Mesenchymal stem cell (in vitro differentiated cells and primary cell): ENCODE measurements around the gene ZNF337.
A peak's percentile ranks its signal among the peaks of the same experiment; 100 is the strongest.

Source experiments
- DNase-seq: peaks from one replicate; pipeline ENCODE4 v3.0.0-alpha.2; 2013
- H2AFZ ChIP-seq: one replicate; pipeline ENCODE4 v1.6.1; 2013; ENCODE audit warnings: low read depth, mild to moderate bottlenecking, control low read depth, inconsistent platforms, low read length, moderate library complexity
- H2AK5ac ChIP-seq: 2 replicates; pipeline ENCODE4 v1.6.1; 2013; ENCODE audit warnings: low read length, moderate library complexity, mild to moderate bottlenecking, inconsistent platforms; ENCODE audit not compliant: severe bottlenecking
- H2BK120ac ChIP-seq: one replicate; pipeline ENCODE4 v1.6.1; 2013; ENCODE audit warnings: low read depth, mild to moderate bottlenecking, inconsistent platforms, low read length, moderate library complexity
- H2BK12ac ChIP-seq, 2 experiments: one replicate each; pipeline ENCODE4 v1.6.1; 2013; ENCODE audit warnings: inconsistent platforms in 2 of 2, low read length in 2 of 2, mild to moderate bottlenecking in 2 of 2, moderate library complexity in 2 of 2, control low read depth in 1 of 2
- H2BK15ac ChIP-seq: one replicate; pipeline ENCODE4 v1.6.1; 2013; ENCODE audit warnings: mild to moderate bottlenecking, low read depth, inconsistent platforms; ENCODE audit not compliant: poor library complexity, severe bottlenecking
- H2BK5ac ChIP-seq: 2 replicates; pipeline ENCODE4 v1.6.1; 2013; ENCODE audit warnings: low read depth, mild to moderate bottlenecking, low read length, control low read depth, inconsistent platforms; ENCODE audit not compliant: poor library complexity, severe bottlenecking
- H3K14ac ChIP-seq, 2 experiments: one replicate each; pipeline ENCODE4 v1.6.1; 2013; ENCODE audit warnings: inconsistent platforms in 2 of 2, low read length in 2 of 2, control low read depth in 1 of 2, mild to moderate bottlenecking in 1 of 2, moderate library complexity in 1 of 2
- H3K18ac ChIP-seq, 2 experiments: one replicate each; pipeline ENCODE4 v1.6.1; 2013; ENCODE audit warnings: inconsistent platforms in 2 of 2, low read length in 2 of 2, control low read depth in 1 of 2, low read depth in 1 of 2, mild to moderate bottlenecking in 1 of 2
- H3K23ac ChIP-seq, 2 experiments: one replicate each; pipeline ENCODE4 v1.6.1; 2013; ENCODE audit warnings: inconsistent platforms in 2 of 2, low read length in 2 of 2, mild to moderate bottlenecking in 2 of 2, moderate library complexity in 2 of 2, control low read depth in 1 of 2
- H3K27ac ChIP-seq: 2 replicates; pipeline ENCODE4 v1.5.1; 2013; ENCODE audit warnings: mild to moderate bottlenecking, moderate library complexity, low read length, control low read depth, inconsistent platforms; ENCODE audit not compliant: poor library complexity, severe bottlenecking
- H3K27me3 ChIP-seq, 2 experiments: 2 replicates each; pipeline versions ENCODE4 v1.6.1 to v1.7.0; 2013; ENCODE audit warnings: low read length in 2 of 2, mild to moderate bottlenecking in 2 of 2, moderate library complexity in 2 of 2, control low read depth in 1 of 2, inconsistent platforms in 1 of 2; ENCODE audit not compliant: control insufficient read depth in 1 of 2, insufficient read depth in 1 of 2
- H3K36me3 ChIP-seq, 2 experiments: 2 replicates each; pipeline versions ENCODE4 v1.6.1 to v1.7.0; 2013; ENCODE audit warnings: low read length in 2 of 2, control low read depth in 1 of 2, inconsistent platforms in 1 of 2, low read depth in 1 of 2, mild to moderate bottlenecking in 1 of 2; ENCODE audit not compliant: insufficient read depth in 2 of 2, control insufficient read depth in 1 of 2
- H3K4ac ChIP-seq, 2 experiments: one replicate each; pipeline ENCODE4 v1.6.1; 2013; ENCODE audit warnings: inconsistent platforms in 2 of 2, low read length in 2 of 2, mild to moderate bottlenecking in 2 of 2, moderate library complexity in 2 of 2, control low read depth in 1 of 2, low read depth in 1 of 2
- H3K4me1 ChIP-seq: 2 replicates; pipeline ENCODE4 v1.6.1; 2013; ENCODE audit warnings: low read depth, low read length, control low read depth; ENCODE audit not compliant: control insufficient read depth, insufficient read depth
- H3K4me2 ChIP-seq: 2 replicates; pipeline ENCODE4 v1.6.1; 2013; ENCODE audit warnings: low read length, mild to moderate bottlenecking, inconsistent platforms; ENCODE audit not compliant: poor library complexity, severe bottlenecking
- H3K4me3 ChIP-seq, 2 experiments: 2 replicates each; pipeline versions ENCODE4 v1.5.1 to v1.7.0; 2013; ENCODE audit warnings: low read length in 2 of 2, mild to moderate bottlenecking in 2 of 2, control low read depth in 1 of 2, low read depth in 1 of 2; ENCODE audit not compliant: insufficient read depth in 1 of 2
- H3K79me1 ChIP-seq: replicated peaks from 2 replicates; pipeline ENCODE4 v1.6.1; 2013; ENCODE audit warnings: mild to moderate bottlenecking, control low read depth, low read length, inconsistent platforms; ENCODE audit not compliant: poor library complexity, severe bottlenecking
- H3K9ac ChIP-seq: 2 replicates; pipeline ENCODE4 v1.7.0; 2013; ENCODE audit warnings: mild to moderate bottlenecking, low read length, moderate library complexity
- H3K9me3 ChIP-seq: 2 replicates; pipeline ENCODE4 v1.7.0; 2013; ENCODE audit warnings: mild to moderate bottlenecking, low read length; ENCODE audit not compliant: control insufficient read depth
- H4K8ac ChIP-seq: one replicate; pipeline ENCODE4 v1.6.1; 2013; ENCODE audit warnings: inconsistent platforms, mild to moderate bottlenecking, low read length, moderate library complexity
- H4K91ac ChIP-seq: one replicate; pipeline ENCODE4 v1.6.1; 2013; ENCODE audit warnings: mild to moderate bottlenecking, low read length, inconsistent platforms
- WGBS: methylation state at CpG from one replicate; pipeline ENCODE4 v1.1.7; 2013; ENCODE audit warnings: mixed read lengths; 5-methylcytosine and 5-hydroxymethylcytosine counted together

ZNF337 gene

GRCh38 chr20:25644814-25645213 lies 51.8 kb downstream of the ZNF337 start:
- Histone ChIP-seq H3K9me3 (peaks cover 12% of the 10 kb centered on the region), H2BK120ac (no peak overlapping the region), H3K4me3 (no peak overlapping the region), H3K27ac (no peak overlapping the region), H3K23ac (no peak overlapping the region), H3K14ac (no peak overlapping the region), H3K4me1 (no peaks in the 10 kb centered on the region), H2AK5ac (no peak overlapping the region), H4K91ac (no peak overlapping the region), H2BK15ac (no peak overlapping the region), H4K8ac (no peak overlapping the region), H2BK5ac (no peak overlapping the region), H3K27me3 (no peaks in the 10 kb centered on the region), H3K9ac (no peak overlapping the region), H3K18ac (no peak overlapping the region), H3K4ac (no peak overlapping the region), H2BK12ac (no peak overlapping the region), H3K4me2 (no peak overlapping the region), H3K79me1 (no peaks in the 10 kb centered on the region), H3K36me3 (peaks cover 0 to 64% of the 10 kb centered on the region in 2 experiments), H2AFZ (no peak overlapping the region)
- 72% methylated on average over 2 of the region's 3 CpGs for WGBS
- DNase-seq: no peak

- peaks cover 12% of the 10 kb centered on the region for H3K9me3 ChIP-seq
- H3K27me3 ChIP-seq: no peaks in the 10 kb centered on the region
- no peak overlapping the region for H2BK5ac ChIP-seq
- H2AFZ ChIP-seq: no peak overlapping the region
- no peak overlapping the region for H2AK5ac ChIP-seq
- H3K79me1 ChIP-seq: no peaks in the 10 kb centered on the region
- no peak overlapping the region for H2BK15ac ChIP-seq
- no peak overlapping the region for H3K4ac ChIP-seq
- H3K14ac ChIP-seq: no peak overlapping the region
- no peak for DNase-seq
- H3K4me2 ChIP-seq: no peak overlapping the region
- no peak overlapping the region for H3K27ac ChIP-seq
- no peak overlapping the region for H3K4me3 ChIP-seq
- H3K9ac ChIP-seq: no peak overlapping the region
- H2BK12ac ChIP-seq: no peak overlapping the region
- H3K4me1 ChIP-seq: no peaks in the 10 kb centered on the region
- no peak overlapping the region for H3K23ac ChIP-seq
- H3K18ac ChIP-seq: no peak overlapping the region
- no peak overlapping the region for H2BK120ac ChIP-seq
- no peak overlapping the region for H4K8ac ChIP-seq
- H4K91ac ChIP-seq: no peak overlapping the region
- peaks cover 0 to 55% of the 10 kb centered on the region in 2 experiments for H3K36me3 ChIP-seq
Measured at GRCh38 chr20:25643716-25644115, 52.9 kb downstream of the ZNF337 start.

DNA sequence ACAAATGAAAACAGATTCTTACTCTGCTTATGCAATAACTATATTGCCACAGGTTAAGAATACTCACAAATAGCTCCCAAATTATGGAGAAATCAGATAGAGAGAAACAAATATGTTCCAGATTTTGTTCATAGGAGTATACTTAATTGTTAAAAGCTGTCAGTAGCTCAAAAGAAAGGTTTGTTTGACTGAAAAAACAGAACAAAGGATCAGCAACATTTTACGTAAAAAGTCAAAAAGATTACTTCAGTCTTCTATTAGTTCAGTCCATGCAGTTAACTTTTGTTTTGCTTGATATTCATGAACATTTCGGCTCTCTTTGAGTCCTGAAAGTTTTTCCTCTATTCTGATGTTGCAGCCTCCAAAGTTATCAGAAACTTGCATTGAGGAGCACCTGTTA lies 59.4 kb downstream of the ZNF337 start:
- Histone ChIP-seq H2AK5ac (no peak overlapping the region), H3K23ac (no peak overlapping the region), H3K9ac (no peak overlapping the region), H3K36me3 (peaks cover 0 to 40% of the 10 kb centered on the region in 2 experiments), H2BK15ac (no peak overlapping the region), H2BK120ac (no peak overlapping the region), H3K4ac (no peak overlapping the region), H3K79me1 (no peaks in the 10 kb centered on the region), H3K4me1 (no peaks in the 10 kb centered on the region), H2BK12ac (no peak overlapping the region), H3K14ac (no peak overlapping the region), H2AFZ (no peak overlapping the region), H3K18ac (no peak overlapping the region), H3K27ac (no peak overlapping the region), H4K91ac (no peak overlapping the region), H4K8ac (no peak overlapping the region), H3K27me3 (no peaks in the 10 kb centered on the region), H3K4me2 (no peak overlapping the region), H2BK5ac (no peak overlapping the region), H3K9me3 (peaks cover 14% of the 10 kb centered on the region), H3K4me3 (no peak overlapping the region)
- DNase-seq: no peak
- 89% methylated on average over 2 of the region's 2 CpGs for WGBS

- Histone ChIP-seq H3K79me1 (peaks cover 4% of the 10 kb centered on the region), H2AFZ (no peak overlapping the region), H2BK15ac (no peak overlapping the region), H4K91ac (no peak overlapping the region), H2BK12ac (no peak overlapping the region), H2AK5ac (no peak overlapping the region), H3K9me3 (peaks cover 14% of the 10 kb centered on the region), H2BK5ac (no peak overlapping the region), H3K27me3 (no peaks in the 10 kb centered on the region), H3K4me1 (no peaks in the 10 kb centered on the region), H3K18ac (no peak overlapping the region), H3K14ac (no peak overlapping the region), H3K23ac (no peak overlapping the region), H3K27ac (no peak overlapping the region), H2BK120ac (no peak overlapping the region), H3K9ac (no peak overlapping the region), H3K36me3 (peaks cover 0 to 32% of the 10 kb centered on the region in 2 experiments), H3K4ac (no peak overlapping the region), H4K8ac (no peak overlapping the region), H3K4me2 (no peak overlapping the region), H3K4me3 (no peak overlapping the region)
- WGBS: 49% methylated on average over 3 of the region's 5 CpGs
- peak; percentile 61 for DNase-seq
Measured at GRCh38 chr20:25632940-25633790, 63.5 kb downstream of the ZNF337 start.
